Ovary (tissue), 3 donors: ENCODE measurements around the gene C1QA.

Source experiments
- EP300 ChIP-seq: sonication (generic); formaldehyde crosslinking; IDR thresholded peaks from one replicate; pipeline ENCODE4 v1.6.1; 2017; ENCODE audit warnings: antibody characterized with exemption
- TF ChIP-seq, protein P1 (sequence below), 3 donors: fragments of 450-650 bp in 2 of 3; fragments of 200-600 bp in 1 of 3; IDR thresholded peaks; one replicate each; pipeline versions ENCODE4 v1.5.1 to v1.8.0; 2016 to 2022; ENCODE audit warnings: antibody characterized with exemption in 3 of 3, mild to moderate bottlenecking in 1 of 3
- donor health status: DM: no; HTN: no; CAD: no.

DNA sequence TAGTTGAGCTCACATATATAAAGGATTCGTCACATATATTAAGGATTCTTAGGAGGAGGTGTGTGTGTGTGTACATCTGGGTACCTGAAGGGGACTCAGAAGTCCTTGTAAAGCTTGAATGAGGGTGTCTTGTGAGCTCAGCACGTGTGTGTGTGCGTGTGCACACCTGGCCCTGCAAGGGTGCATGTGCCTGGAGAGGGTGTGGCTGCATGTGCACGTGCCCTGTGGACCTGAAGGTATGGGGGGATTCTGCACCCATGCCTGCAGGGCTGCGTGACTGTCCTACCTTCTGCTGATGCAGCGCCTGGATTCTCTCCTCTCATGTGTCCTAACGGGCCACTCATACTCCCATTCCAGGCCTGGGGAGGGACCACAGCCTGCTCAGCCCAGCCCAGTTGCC is 49.2 kb upstream of the C1QA start:
- TF ChIP-seq, protein P1, sequence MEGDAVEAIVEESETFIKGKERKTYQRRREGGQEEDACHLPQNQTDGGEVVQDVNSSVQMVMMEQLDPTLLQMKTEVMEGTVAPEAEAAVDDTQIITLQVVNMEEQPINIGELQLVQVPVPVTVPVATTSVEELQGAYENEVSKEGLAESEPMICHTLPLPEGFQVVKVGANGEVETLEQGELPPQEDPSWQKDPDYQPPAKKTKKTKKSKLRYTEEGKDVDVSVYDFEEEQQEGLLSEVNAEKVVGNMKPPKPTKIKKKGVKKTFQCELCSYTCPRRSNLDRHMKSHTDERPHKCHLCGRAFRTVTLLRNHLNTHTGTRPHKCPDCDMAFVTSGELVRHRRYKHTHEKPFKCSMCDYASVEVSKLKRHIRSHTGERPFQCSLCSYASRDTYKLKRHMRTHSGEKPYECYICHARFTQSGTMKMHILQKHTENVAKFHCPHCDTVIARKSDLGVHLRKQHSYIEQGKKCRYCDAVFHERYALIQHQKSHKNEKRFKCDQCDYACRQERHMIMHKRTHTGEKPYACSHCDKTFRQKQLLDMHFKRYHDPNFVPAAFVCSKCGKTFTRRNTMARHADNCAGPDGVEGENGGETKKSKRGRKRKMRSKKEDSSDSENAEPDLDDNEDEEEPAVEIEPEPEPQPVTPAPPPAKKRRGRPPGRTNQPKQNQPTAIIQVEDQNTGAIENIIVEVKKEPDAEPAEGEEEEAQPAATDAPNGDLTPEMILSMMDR (IDR thresholded peaks at IDR 0.05) = no peak
- TF ChIP-seq EP300 = no peak
